Activated naive CD4-positive, alpha-beta T cell treated with anti-CD3 and anti-CD28 coated beads for 36 hours (primary cell): ENCODE measurements around the gene TMPRSS13. TPM values are rescaled to one million over a fixed set of nuclear protein-coding genes. Genes with fewer than 3 reads are reported as not detected.
A peak's percentile ranks its signal among the peaks of the same experiment; 100 is the strongest.

ENCODE experiments used
- CTCF ChIA-PET: fragments of 350-600 bp; sonication (Branson Sonifier 250); formaldehyde crosslinking; loops from one replicate; lab custom pipeline; 2021; ENCODE audit warnings: antibody characterized with exemption; lab: Charles Lee
- DNase-seq: peaks from one replicate; pipeline ENCODE4 v3.0.0-alpha.2; 2020
- H3K27ac Mint-ChIP-seq: one replicate; pipeline ENCODE4 v1.8.0; 2021; ENCODE audit warnings: mild to moderate bottlenecking, mixed read lengths
- H3K27me3 Mint-ChIP-seq: one replicate; pipeline ENCODE4 v1.8.0; 2021; ENCODE audit warnings: low read depth, mixed read lengths
- H3K36me3 Mint-ChIP-seq: one replicate; pipeline ENCODE4 v1.8.0; 2021; ENCODE audit warnings: low read depth, mixed read lengths
- H3K4me1 Mint-ChIP-seq: one replicate; pipeline ENCODE4 v1.8.0; 2021; ENCODE audit warnings: low read depth, mixed read lengths
- H3K4me3 Mint-ChIP-seq: one replicate; pipeline ENCODE4 v1.8.0; 2021; ENCODE audit warnings: mild to moderate bottlenecking, moderate library complexity, mixed read lengths
- H3K9me3 Mint-ChIP-seq: one replicate; pipeline ENCODE4 v1.8.0; 2021; ENCODE audit warnings: mixed read lengths
- intact Hi-C: fragments of 100-400 bp; cut with micrococcal nuclease; formaldehyde crosslinking; loops from one replicate; pipeline ENCODE4 v1.15.1; 2023
- total RNA-seq, 2 experiments: library from RNA; stranded (reverse); gene quantifications; one replicate each; pipeline ENCODE4 v1.2.3, GENCODE V29; 2021

TMPRSS13 gene
- total RNA-seq, 2 experiments from 2014 or later = 0.15 to 0.21 TPM

- no peak overlapping the region for H3K27ac Mint-ChIP-seq
- CTCF ChIA-PET = interaction anchor here (1.1 to 1.6 kb wide), 3 partner anchors 23 to 147 kb away, joined by 4 to 14 read pairs (median 5); no protein-coding TSS in a partner anchor
- H3K4me1 Mint-ChIP-seq = peaks cover 47% of the 10 kb centered on the region
- H3K27me3 Mint-ChIP-seq = no peaks in the 10 kb centered on the region
- intact Hi-C loops = no loop called here
- H3K9me3 Mint-ChIP-seq = no peaks in the 10 kb centered on the region
- H3K36me3 Mint-ChIP-seq = no peaks in the 10 kb centered on the region
- no peak for DNase-seq
- no peak overlapping the region for H3K4me3 Mint-ChIP-seq
These were observed 40.2 kb upstream of the TMPRSS13 start for GRCh38 chr11:117969160-117969991.

- no peak for DNase-seq
These were observed 37.7 kb upstream of the TMPRSS13 start for GRCh38 chr11:117966908-117967307.

GRCh38 chr11:117962826-117963225 is 33.6 kb upstream of the TMPRSS13 start:
- peaks cover 2% of the 10 kb centered on the region for H3K9me3 Mint-ChIP-seq
- no peak overlapping the region for H3K27ac Mint-ChIP-seq
- H3K36me3 Mint-ChIP-seq = no peaks in the 10 kb centered on the region
- H3K4me1 Mint-ChIP-seq = peaks cover 18% of the 10 kb centered on the region
- CTCF ChIA-PET = interaction anchor here (0.9 to 1.7 kb wide), 3 partner anchors 13 to 90 kb away, joined by 4 to 8 read pairs (median 4); no protein-coding TSS in a partner anchor
- no peaks in the 10 kb centered on the region for H3K27me3 Mint-ChIP-seq
- intact Hi-C loops = no loop called here
- DNase-seq = no peak
- no peak overlapping the region for H3K4me3 Mint-ChIP-seq

More at GRCh38 chr11:117966908-117967307, 37.7 kb upstream of the TMPRSS13 start:
- no peak overlapping the region for H3K27ac Mint-ChIP-seq
- no peaks in the 10 kb centered on the region for H3K27me3 Mint-ChIP-seq
- no peaks in the 10 kb centered on the region for H3K36me3 Mint-ChIP-seq
- H3K4me3 Mint-ChIP-seq = no peak overlapping the region
- peaks cover 28% of the 10 kb centered on the region for H3K4me1 Mint-ChIP-seq
- CTCF ChIA-PET = interaction anchor here (1.1 to 1.2 kb wide), 3 partner anchors 16 to 35 kb away, joined by 3 read pairs; no protein-coding TSS in a partner anchor
- no peaks in the 10 kb centered on the region for H3K9me3 Mint-ChIP-seq
- intact Hi-C loops = no loop called here

- CTCF ChIA-PET = interaction anchor here (1.3 kb wide), 1 partner anchor 17 kb away, joined by 3 read pairs; no protein-coding TSS in a partner anchor
- DNase-seq = no peak
- peaks cover 2% of the 10 kb centered on the region for H3K9me3 Mint-ChIP-seq
- peaks cover 18% of the 10 kb centered on the region for H3K4me1 Mint-ChIP-seq
- intact Hi-C loops = no loop called here
- no peak overlapping the region for H3K27ac Mint-ChIP-seq
- no peaks in the 10 kb centered on the region for H3K27me3 Mint-ChIP-seq
- no peak overlapping the region for H3K4me3 Mint-ChIP-seq
- no peaks in the 10 kb centered on the region for H3K36me3 Mint-ChIP-seq
These were observed 32.7 kb upstream of the TMPRSS13 start for GRCh38 chr11:117961896-117962295.

GRCh38 chr11:117960406-117960805 is 31.2 kb upstream of the TMPRSS13 start:
- CTCF ChIA-PET = interaction anchor here (0.6 to 2.1 kb wide), 9 partner anchors 10 to 153 kb away, joined by 3 to 13 read pairs (median 4); no protein-coding TSS in a partner anchor
- Mint-ChIP-seq H3K27me3 (no peaks in the 10 kb centered on the region), H3K27ac (peak overlapping the region; percentile 13), H3K4me3 (no peak overlapping the region), H3K4me1 (peaks cover 24% of the 10 kb centered on the region), H3K36me3 (no peaks in the 10 kb centered on the region), H3K9me3 (peaks cover 2% of the 10 kb centered on the region)
- intact Hi-C loops = no loop called here
- no peak for DNase-seq

GRCh38 chr11:117959438-117960149 is 30.4 kb upstream of the TMPRSS13 start:
- peaks cover 26% of the 10 kb centered on the region for H3K4me1 Mint-ChIP-seq
- no peak for DNase-seq
- intact Hi-C loops = no loop called here
- H3K27ac Mint-ChIP-seq = no peak overlapping the region
- H3K4me3 Mint-ChIP-seq = no peak overlapping the region
- peaks cover 2% of the 10 kb centered on the region for H3K9me3 Mint-ChIP-seq
- no peaks in the 10 kb centered on the region for H3K27me3 Mint-ChIP-seq
- H3K36me3 Mint-ChIP-seq = no peaks in the 10 kb centered on the region
- CTCF ChIA-PET = interaction anchor here (0.6 to 2.1 kb wide), 8 partner anchors 9 to 152 kb away, joined by 3 to 13 read pairs (median 4); no protein-coding TSS in a partner anchor

GRCh38 chr11:117958949-117959348 is 29.7 kb upstream of the TMPRSS13 start:
- DNase-seq = no peak
- intact Hi-C loops = no loop called here
- Mint-ChIP-seq H3K9me3 (peaks cover 2% of the 10 kb centered on the region), H3K4me1 (peaks cover 28% of the 10 kb centered on the region), H3K36me3 (no peaks in the 10 kb centered on the region), H3K4me3 (no peak overlapping the region), H3K27me3 (no peaks in the 10 kb centered on the region), H3K27ac (no peak overlapping the region)
- CTCF ChIA-PET = no interaction called here

GRCh38 chr11:117953024-117953671 is 23.9 kb upstream of the TMPRSS13 start:
- Mint-ChIP-seq H3K27me3 (no peaks in the 10 kb centered on the region), H3K4me1 (peaks cover 61% of the 10 kb centered on the region), H3K4me3 (no peak overlapping the region), H3K27ac (no peak overlapping the region), H3K36me3 (no peaks in the 10 kb centered on the region), H3K9me3 (no peaks in the 10 kb centered on the region)
- CTCF ChIA-PET = interaction anchor here (0.8 to 11.8 kb wide), 5 partner anchors 34 to 145 kb away, joined by 4 to 230 read pairs (median 21); partner anchors contain the start of gene IL10RA
- intact Hi-C loops = no loop called here
- no peak for DNase-seq

GRCh38 chr11:117950993-117951961 is 22.1 kb upstream of the TMPRSS13 start:
- peak overlapping the region; percentile 7 for H3K4me3 Mint-ChIP-seq
- CTCF ChIA-PET = interaction anchor here (0.8 to 11.8 kb wide), 17 partner anchors 9 to 143 kb away, joined by 3 to 230 read pairs (median 5); partner anchors contain the start of genes IL10RA and TMPRSS13

GRCh38 chr11:117950301-117950700 is 21.1 kb upstream of the TMPRSS13 start:
- H3K4me3 Mint-ChIP-seq = no peak overlapping the region
- H3K27me3 Mint-ChIP-seq = no peaks in the 10 kb centered on the region
- H3K27ac Mint-ChIP-seq = peak overlapping the region; percentile 52

More at GRCh38 chr11:117950993-117951961, 22.1 kb upstream of the TMPRSS13 start:
- no peaks in the 10 kb centered on the region for H3K27me3 Mint-ChIP-seq
- peak; percentile 56 for DNase-seq
- peaks cover 75% of the 10 kb centered on the region for H3K4me1 Mint-ChIP-seq
- H3K9me3 Mint-ChIP-seq = no peaks in the 10 kb centered on the region
- H3K27ac Mint-ChIP-seq = no peak overlapping the region
- intact Hi-C loops = loop anchor here (1.0 kb wide), 4 partner anchors 36 to 102 kb away; no protein-coding TSS in a partner anchor
- no peaks in the 10 kb centered on the region for H3K36me3 Mint-ChIP-seq

More at GRCh38 chr11:117950301-117950700, 21.1 kb upstream of the TMPRSS13 start:
- peaks cover 80% of the 10 kb centered on the region for H3K4me1 Mint-ChIP-seq
- CTCF ChIA-PET = interaction anchor here (0.9 to 11.8 kb wide), 10 partner anchors 10 to 142 kb away, joined by 3 to 230 read pairs (median 6); partner anchors contain the start of genes IL10RA and TMPRSS13
- intact Hi-C loops = loop anchor here (1.0 kb wide), 2 partner anchors 52 to 96 kb away; no protein-coding TSS in a partner anchor
- peak; percentile 67 for DNase-seq
- H3K9me3 Mint-ChIP-seq = no peaks in the 10 kb centered on the region
- no peaks in the 10 kb centered on the region for H3K36me3 Mint-ChIP-seq
